GM19467 (cell line): ENCODE results near the gene SIGLEC14.
A peak's percentile ranks its signal among the peaks of the same experiment; 100 is the strongest.

Source experiments
- ATAC-seq: cut with Tn5 transposase; IDR thresholded peaks from one replicate; pipeline ENCODE4 v1.9.1; 2021; ENCODE audit warnings: mild to moderate bottlenecking, moderate library complexity; ENCODE audit not compliant: unreplicated experiment

SIGLEC14 gene

DNA sequence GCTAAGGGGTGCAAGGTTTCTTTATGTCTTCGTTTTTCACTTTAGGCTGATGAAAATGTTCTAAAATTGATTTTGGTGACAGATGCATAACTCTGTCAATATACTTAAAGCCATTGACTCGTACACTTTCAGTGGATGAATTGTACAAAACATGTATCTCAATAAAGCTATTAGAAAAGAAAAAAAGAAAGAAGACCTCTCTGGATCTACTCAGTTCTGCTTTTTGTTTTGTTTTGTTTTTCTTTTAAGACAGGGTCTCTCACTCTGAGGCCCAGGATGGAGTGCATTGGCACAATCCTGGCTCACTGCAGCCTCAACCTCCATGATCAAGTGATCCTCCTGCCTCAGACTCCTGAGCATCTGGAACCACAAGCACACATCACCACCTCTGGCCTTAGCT is 19.9 kb downstream of the SIGLEC14 start:
- no peak for ATAC-seq

DNA sequence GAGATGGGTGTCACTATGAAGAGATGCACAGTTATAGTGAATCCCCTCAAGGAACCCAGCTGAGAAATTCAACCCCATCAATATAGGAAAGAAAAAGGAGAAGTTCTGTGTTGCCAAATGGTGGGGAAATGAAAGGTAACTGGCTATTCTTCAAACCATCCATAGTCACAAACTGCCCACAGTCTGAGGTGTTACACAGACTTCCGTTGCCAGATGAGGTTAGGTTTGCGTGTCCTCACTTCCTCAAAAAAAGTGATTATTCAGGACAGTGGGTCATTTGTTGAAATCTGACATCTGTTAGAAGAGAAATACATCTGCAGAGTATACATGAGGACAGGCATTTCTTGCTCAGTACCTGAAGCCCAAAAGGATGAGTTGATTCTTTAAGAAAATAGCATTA is 25.4 kb downstream of the SIGLEC14 start:
- ATAC-seq = peak; percentile 69

DNA sequence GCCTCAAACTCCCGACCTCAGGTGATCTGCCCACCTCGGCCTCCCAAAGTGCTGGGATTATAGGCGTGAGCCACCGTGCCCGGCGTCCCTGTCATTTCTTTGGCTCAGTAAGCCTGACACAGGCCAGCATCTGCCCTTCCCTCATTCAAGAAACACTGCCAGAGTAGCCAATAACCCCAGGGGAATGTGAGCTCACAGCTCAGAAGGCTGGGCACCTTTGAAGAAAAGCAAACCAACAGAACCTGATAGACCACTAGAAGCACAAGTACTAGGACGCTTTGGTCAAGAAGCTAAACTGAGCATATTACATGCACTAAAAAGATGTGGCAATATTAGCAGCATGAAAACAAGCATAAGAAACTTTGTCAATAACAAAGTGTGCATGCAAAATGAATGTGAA is 30.6 kb downstream of the SIGLEC14 start:
- ATAC-seq = no peak

DNA sequence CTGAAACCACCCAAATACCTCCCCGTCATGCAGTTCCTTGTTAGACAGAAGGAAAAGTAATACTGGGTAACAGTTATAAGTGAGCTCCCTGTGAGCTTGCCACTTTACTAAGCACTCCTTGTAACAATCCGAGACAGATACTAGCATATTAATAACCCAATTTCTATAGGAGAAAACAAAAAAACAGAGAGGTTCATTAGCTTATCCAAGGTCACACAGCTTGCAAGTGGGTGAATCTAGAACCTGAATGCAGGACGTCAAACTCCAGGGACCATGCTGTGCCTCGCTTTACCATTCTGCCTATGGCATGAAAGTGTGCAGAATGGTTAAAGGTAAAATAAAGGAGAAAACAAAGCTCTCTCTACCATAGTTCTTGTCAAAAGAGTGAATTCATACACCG is 31.8 kb downstream of the SIGLEC14 start:
- no peak for ATAC-seq

DNA sequence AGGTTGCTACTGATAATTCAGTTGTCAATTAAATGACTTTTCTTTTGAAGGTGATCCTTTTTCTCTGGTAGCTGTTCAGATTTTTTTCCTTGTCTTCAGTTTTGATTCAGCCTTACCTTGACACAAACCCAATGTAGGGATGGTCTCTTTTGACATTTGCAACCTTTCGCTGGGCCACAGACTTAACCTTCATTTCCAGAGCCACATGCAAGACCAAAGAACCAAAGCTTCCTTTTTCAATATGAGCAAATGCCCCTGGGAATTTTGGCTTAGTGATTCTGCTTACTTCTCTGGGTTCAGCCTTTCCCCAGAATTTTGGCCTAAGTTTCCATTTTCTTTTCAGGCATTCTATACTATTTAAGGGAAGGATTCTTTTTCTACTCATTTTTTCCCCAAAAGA is 36.0 kb downstream of the SIGLEC14 start:
- ATAC-seq = no peak

DNA sequence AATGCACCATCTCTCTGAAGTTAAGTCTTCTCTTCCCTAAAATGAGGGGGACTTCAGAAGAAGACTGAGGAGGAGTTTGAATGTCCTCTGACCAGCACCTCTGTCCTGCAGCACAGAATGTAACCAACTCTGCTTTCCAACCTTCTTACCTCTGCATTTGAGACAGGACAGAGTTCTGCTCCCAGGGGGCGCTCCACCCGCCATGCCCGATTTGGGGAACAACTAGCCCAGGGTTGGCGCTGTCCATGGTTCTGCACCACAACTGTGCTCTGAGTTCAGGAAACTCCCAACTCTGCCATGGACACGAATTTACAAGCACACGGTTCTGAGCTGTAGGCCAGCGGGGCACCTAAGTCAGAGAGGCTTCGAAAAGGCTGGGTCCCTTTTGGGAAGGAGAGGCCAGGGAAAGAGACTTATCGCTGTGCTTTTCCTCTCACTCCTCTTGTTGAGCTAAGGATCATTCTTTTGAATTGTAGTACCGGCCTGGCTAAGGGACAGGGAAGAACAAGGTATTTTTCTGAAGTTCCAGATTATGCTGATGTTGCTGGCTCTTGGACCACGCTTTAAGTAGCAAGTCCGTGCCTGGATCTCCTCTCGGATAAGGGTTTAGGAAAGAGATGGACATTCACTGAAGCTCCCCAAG is 38.6 kb downstream of the SIGLEC14 start:
- no peak for ATAC-seq

DNA sequence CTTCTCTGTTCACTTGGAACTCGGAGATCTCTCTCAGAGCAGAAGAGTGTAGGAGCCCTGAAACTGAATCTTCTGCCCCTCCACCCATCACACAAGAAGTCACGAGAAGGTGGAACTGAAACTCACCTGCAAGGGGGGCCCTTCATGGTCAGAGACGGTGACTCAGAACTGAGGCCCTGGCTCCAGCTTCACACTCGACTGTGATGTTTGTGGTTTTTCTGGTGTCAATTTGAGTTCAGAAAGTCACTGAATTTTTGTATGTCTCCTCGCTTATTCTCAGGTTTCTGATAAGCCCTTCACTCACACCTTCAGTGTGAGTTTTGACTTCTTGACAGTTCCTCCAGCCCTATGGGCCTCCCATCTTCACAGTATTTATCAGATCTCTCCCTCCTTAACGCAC is 39.5 kb downstream of the SIGLEC14 start:
- ATAC-seq = peak; percentile 91

DNA sequence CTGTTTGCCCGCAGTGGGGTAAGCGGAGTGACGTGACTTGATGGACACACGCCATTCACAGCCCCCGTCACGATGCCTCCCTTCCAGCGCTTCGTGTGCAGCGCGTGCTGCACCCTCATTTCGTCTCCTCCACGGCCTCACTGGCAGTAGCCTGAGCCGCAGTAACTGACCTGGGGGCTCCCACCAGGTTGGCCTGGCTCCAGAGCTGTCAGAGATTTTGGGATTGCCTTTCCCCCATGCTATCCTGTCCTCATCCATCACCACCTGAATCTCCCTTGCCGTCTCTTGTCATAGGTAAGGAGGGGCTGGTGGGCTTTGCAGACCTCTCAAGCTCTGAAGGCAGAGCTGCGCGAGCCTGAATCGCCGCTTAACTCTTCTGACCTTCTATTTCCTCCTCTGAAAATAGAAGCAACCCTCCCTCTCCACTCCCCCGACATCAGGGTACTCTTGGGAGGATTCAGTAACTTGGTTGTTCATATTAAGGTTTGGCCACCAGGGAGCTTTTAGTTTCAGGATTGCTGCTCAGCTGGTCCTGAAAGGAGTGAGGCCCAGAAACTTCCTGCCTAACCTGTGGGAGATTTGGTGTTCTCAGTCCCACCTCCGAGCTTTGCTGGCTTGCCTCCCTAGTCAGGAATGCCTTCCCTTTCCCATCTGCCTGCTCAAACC is 44.3 kb downstream of the SIGLEC14 start:
- ATAC-seq = no peak

DNA sequence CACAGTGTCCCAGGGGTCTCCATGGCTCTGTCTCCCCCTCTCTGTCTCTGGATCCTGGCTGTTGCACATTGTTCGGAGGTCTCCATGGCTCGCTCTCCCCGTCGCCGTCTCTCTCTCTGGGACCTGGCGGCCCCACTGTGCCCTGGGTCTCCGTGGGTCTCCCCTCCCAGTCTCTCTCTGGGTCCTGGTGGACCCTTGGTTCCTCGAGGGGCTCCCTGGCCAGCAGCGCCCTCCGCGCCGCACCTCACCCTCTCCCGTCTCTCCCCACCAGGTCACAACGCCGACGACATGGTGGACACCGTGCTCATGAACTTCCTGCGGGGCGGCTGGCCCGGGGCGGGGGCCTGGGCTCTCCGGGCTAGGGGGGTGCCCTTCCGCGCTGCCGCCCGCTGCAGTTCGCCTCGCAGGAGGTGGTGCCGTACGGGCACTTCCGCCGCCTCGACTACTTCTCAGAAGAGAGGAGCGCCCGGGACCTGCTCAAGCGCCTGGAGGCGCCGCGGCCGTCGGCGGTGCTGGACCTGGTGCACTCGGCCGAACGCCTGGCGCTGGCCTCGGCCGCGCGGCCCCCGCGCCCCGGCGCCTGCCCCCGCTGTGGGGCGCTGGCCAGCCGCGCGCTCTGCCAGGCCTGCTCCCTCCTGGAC is 45.6 kb downstream of the SIGLEC14 start:
- no peak for ATAC-seq

DNA sequence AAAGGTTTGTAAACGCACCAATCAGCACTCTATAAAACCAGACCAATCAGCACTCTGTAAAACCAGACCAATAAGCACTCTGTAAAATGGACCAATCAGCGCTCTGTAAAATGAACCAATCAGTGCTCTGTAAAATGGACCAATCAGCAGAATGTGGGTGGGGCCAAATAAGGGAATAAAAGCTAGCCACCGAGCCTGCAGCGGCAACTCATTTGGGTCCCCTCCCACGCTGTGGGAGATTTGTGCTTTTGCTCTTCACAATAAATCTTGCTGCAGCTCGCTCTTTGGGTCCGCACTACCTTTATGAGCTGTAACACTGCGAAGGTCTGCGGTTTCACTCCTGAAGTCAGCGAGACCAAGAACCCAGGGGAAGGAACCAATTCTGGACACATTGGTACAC is 47.5 kb downstream of the SIGLEC14 start:
- no peak for ATAC-seq

DNA sequence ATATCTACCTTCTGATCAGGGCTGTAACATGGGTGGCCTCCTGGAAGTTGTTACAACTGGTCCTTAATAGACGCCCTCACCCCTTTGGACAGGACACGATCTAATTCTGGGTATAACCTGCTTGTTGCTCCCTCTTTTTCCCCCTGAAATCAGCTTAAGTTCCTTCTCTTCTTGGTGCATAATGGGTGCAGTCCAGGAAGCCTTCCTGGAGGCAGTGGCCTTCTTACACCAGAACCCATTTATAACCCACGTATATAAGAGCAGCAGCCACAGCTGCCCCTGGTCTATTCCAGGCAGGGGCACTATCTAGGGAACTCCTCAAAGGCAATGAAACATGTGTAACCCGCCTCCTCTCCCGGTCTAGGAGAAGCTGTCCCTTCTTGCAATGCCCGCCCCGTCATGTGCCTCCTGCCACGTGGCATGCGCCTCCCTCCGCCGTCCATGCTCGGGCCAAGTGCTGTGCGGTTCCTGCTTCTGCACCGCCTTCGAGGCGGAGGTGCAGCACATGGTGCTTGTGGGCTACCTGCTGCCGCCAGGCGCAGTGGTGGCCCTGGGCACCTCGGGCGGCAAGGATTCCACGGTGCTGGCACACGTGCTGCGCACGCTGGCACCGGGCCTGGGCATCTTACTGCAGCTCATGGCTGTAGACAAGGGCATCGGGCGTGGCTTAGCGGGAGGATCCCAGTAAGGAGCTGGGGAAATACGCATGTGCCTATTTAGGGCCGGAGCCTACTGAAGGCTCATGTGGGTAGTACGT is 48.3 kb downstream of the SIGLEC14 start:
- no peak for ATAC-seq

DNA sequence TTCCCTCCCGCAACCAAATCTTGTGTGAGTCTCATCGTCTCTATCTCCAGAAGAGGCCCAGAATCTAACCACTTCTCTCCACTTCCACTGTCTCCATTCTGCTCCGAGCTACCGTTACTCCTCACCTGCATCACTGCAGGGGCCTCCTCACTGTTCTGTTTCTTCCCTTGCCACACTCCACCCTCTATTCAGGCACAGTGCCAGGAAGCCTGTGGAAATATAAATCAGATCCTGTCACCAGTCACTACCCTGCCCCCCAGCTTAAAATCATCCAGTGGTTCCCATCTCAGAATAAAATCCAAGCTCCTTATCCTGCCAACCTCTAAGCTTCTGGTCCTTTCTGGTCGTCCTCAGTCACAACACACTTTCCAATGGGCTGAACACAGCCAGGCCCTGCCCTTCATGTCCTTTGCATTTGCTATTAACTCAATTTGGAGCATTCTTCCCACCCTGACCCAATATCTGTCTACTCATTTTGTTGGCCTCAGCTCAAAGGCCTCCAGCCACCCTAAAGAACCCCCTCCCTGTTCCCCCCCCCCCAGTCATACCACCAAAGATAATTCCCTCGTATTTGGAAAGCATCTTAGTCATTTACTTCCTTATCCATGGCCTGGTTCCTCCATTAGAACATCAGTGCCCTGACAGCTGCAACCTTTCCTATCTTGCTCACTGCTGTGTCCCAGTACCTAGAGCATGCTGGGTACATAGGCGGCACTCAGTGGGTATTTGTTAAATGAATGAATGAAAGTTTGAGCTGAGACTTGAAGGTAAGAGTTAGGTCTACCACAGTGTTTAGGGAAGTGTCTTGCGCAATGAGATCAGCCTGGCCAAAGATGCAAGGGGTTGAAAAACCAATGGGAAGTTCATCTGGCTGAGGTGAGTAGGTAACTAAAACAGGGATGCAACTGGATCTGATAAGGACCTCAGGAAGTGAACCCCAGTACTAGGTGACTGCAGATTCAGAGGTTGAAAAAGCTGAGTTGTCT is 51.1 kb downstream of the SIGLEC14 start:
- no peak for ATAC-seq

DNA sequence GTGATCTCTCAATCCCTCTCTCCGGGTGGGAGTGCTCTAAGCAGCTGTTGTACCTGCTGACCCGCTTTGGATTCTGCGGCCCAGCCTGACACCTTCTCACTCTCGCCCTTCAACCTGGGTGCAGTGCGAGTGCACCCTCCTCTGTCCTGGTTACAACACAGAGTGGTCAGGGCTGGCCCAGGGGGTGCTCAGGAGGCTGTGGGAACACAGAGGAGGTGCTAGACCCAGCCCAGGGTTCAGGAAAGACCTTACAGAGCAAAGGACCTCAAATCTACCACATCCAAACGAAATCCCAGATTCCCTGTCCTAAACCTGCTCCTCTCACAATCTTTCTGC is 51.9 kb downstream of the SIGLEC14 start:
- no peak for ATAC-seq

DNA sequence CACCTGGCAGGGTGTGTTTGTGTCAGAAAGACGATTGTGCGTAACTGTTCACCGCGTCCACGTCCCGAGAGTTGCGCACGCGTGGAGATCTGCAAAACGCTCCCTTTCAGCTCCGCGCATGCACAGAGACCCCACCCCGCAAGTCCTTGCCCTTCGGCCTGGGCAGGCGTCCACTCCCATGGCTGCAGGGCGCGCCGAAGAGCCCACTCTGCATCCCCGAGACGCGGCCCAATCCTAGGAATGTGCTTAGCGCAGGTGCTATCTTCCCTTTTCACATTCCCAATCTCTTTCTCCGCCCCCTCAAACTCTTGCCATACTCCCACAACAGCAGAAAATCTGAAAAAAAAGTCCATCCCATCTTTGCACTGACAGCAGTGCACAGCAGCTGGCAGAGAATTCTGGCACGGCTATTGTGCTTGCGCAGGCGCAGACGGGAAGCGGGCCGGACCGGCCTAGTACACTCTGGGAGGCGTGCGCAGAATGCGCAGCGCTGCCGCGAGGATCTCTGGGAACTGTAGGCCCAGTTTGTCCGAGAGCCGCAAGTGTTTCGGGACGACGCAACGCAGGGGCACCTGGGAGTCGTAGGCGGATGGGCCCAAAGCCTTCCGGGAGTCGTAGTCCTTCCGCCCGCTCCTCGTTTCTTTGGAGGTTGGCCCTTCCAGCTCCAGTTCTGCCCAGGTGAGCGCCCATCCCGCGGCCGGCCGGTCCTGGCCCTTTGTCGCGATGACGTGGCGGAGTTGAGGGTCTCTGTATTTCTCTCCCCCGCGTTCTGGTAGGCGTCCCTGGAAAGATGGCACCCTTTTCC is 52.5 kb downstream of the SIGLEC14 start:
- peak; percentile 98 for ATAC-seq

DNA sequence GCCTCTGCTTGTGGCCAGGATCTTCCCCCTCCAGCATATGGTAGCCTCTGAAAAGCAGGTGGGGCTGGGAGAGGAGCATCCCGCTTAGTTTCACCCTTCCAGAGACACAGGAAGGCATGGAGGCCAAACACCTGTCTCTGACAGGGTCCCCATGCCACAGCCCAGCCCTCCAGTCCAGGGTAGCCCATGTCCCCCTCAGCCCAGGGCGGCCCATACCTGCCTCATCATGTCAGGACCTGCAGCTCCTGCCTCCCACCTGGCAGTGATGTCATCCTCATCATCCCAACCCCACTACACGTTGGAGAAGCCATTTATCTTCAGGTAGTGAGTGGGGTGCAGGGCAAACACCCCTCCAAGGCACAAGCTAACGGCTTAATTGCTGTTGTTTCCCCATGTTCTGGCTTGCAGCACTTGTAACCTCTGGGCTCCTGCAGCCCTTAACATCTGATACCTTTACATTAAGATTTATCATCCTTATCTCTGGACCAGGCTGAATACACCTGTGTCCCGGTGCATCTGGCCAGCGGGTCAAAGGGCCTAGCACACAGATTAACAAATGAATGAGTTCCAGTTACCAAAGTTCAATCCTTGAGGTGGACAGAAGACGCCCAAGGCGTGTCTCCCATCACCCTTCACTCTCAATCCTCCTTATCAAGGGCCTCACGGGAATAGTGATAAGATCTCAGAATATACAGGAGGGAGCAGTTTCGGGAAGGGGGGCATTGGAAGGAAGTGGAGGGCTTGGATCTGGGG is 53.3 kb downstream of the SIGLEC14 start:
- ATAC-seq = no peak
